Type B pancreatic cell (in vitro differentiated cells): ENCODE results near the gene FGF3. TPM values are rescaled to one million over a fixed set of nuclear protein-coding genes. Genes with fewer than 3 reads are reported as not detected.

Source experiments
- DNase-seq: peaks from one replicate; pipeline ENCODE4 v3.0.0; 2021; ENCODE audit warnings: mixed read lengths; ENCODE audit not compliant: unreplicated experiment; ENCODE audit errors: extremely low spot score
- H3K27ac Mint-ChIP-seq: 2 replicates; pipeline ENCODE4 v1.8.0; 2021; ENCODE audit warnings: mild to moderate bottlenecking, mixed read lengths
- H3K27me3 Mint-ChIP-seq: 2 replicates; pipeline ENCODE4 v1.8.0; 2021; ENCODE audit warnings: mixed read lengths
- H3K36me3 Mint-ChIP-seq: 2 replicates; pipeline ENCODE4 v1.8.0; 2021; ENCODE audit warnings: mixed read lengths
- H3K4me1 Mint-ChIP-seq: one replicate; pipeline ENCODE4 v1.8.0; 2021; ENCODE audit warnings: mixed read lengths; ENCODE audit not compliant: unreplicated experiment
- H3K4me3 Mint-ChIP-seq: 2 replicates; pipeline ENCODE4 v1.8.0; 2021; ENCODE audit warnings: mild to moderate bottlenecking, mixed read lengths
- H3K9me3 Mint-ChIP-seq: 2 replicates; pipeline ENCODE4 v1.8.0; 2021; ENCODE audit warnings: mixed read lengths
- CTCF ChIP-seq: fragments of 200-600 bp; sonication (generic); conservative IDR thresholded peaks from 2 replicates; pipeline ENCODE4 v1.5.0; 2021; ENCODE audit warnings: antibody characterized with exemption, mild to moderate bottlenecking
- total RNA-seq: library from RNA; stranded (reverse); gene quantifications from 2 replicates; pipeline ENCODE4 v1.2.1, GENCODE V29; 2021; ENCODE audit warnings: low replicate concordance

The FGF3 gene
- total RNA-seq, 1 donor from 2014 or later, result not detected

- Mint-ChIP-seq H3K4me3 (no peak overlapping the region), H3K36me3 (no peaks in the 10 kb centered on the region), H3K9me3 (no peaks in the 10 kb centered on the region), H3K27ac (no peak overlapping the region), H3K27me3 (peaks cover 16% of the 10 kb centered on the region), H3K4me1 (no peaks in the 10 kb centered on the region)
- no peak for DNase-seq
- no peak for TF ChIP-seq CTCF
Measured at GRCh38 chr11:69799097-69799496, 20.1 kb downstream of the FGF3 start.

GRCh38 chr11:69797737-69798528 lies 21.3 kb downstream of the FGF3 start:
- Mint-ChIP-seq H3K9me3 (no peaks in the 10 kb centered on the region), H3K4me1 (no peaks in the 10 kb centered on the region), H3K27me3 (peaks cover 15% of the 10 kb centered on the region), H3K4me3 (no peak overlapping the region), H3K36me3 (no peaks in the 10 kb centered on the region), H3K27ac (no peak overlapping the region)
- no peak for TF ChIP-seq CTCF
- DNase-seq, result no peak

GRCh38 chr11:69797156-69797555 lies 22.1 kb downstream of the FGF3 start:
- Mint-ChIP-seq H3K4me3 (no peak overlapping the region), H3K27ac (no peak overlapping the region), H3K27me3 (peaks cover 10% of the 10 kb centered on the region), H3K9me3 (no peaks in the 10 kb centered on the region), H3K4me1 (no peaks in the 10 kb centered on the region), H3K36me3 (no peaks in the 10 kb centered on the region)
- no peak for TF ChIP-seq CTCF
- no peak for DNase-seq

GRCh38 chr11:69796063-69796462 lies 23.2 kb downstream of the FGF3 start:
- no peak for TF ChIP-seq CTCF
- Mint-ChIP-seq H3K9me3 (no peaks in the 10 kb centered on the region), H3K4me1 (no peaks in the 10 kb centered on the region), H3K4me3 (no peak overlapping the region), H3K36me3 (no peaks in the 10 kb centered on the region), H3K27ac (no peak overlapping the region), H3K27me3 (peaks cover 4% of the 10 kb centered on the region)
- no peak for DNase-seq

- DNase-seq, result no peak
- Mint-ChIP-seq H3K4me1 (no peaks in the 10 kb centered on the region), H3K4me3 (no peak overlapping the region), H3K27me3 (peaks cover 4% of the 10 kb centered on the region), H3K36me3 (no peaks in the 10 kb centered on the region), H3K27ac (no peak overlapping the region), H3K9me3 (no peaks in the 10 kb centered on the region)
- no peak for TF ChIP-seq CTCF
Measured at GRCh38 chr11:69791276-69792180, 27.7 kb downstream of the FGF3 start.
